ENCODE data around the gene NFASC. TPM values are rescaled to one million over a fixed set of nuclear protein-coding genes. Genes with fewer than 3 reads are reported as not detected.

Gene NFASC
- total and polyA plus RNA-seq, 2 donors from 2014 or later: 23.2 to 29.9 TPM

- intact Hi-C loops (cut with DNase I): no loop called here
- H3K4me1 ChIP-seq (ENCODE audit: control insufficient read depth in 2 of 3, insufficient read depth in 2 of 3, low read depth in 1 of 3, low read length in 3 of 3): peaks cover 0 to 13% (median 3%) of the 10 kb centered on the region in 3 donors
- H3K36me3 ChIP-seq (ENCODE audit: control insufficient read depth in 2 of 3, insufficient read depth in 3 of 3, low read length in 3 of 3): no peaks in the 10 kb centered on the region
- H3K27me3 ChIP-seq (ENCODE audit: control insufficient read depth, insufficient read depth, low read length): no peaks in the 10 kb centered on the region
- DNase-seq (peak in 1 of 5 donors; percentile 19), FAIRE-seq (no peak)
- no peaks in the 10 kb centered on the region for H3K9me3 ChIP-seq (ENCODE audit: control insufficient read depth in 2 of 3, insufficient read depth in 1 of 3, low read length in 3 of 3)
- TF ChIP-seq CTCF (IDR thresholded peaks at IDR 0.05; ENCODE audit: borderline replicate concordance, extremely low read depth, insufficient read depth): no peak
- peak overlapping the region; percentile 9 to 29 for H3K27ac ChIP-seq (ENCODE audit: low read depth in 2 of 2, low read length in 2 of 2)
- H3K4me3 ChIP-seq (ENCODE audit: low read length in 3 of 3): no peak overlapping the region
- no peak overlapping the region for H3K9ac ChIP-seq (ENCODE audit: low read length in 3 of 3)
Observed at GRCh38 chr1:204868340-204868700, 2.3 kb upstream of the NFASC start.

GRCh38 chr1:204869097-204869496 lies 1.6 kb upstream of the NFASC start:
- H3K4me1 ChIP-seq (ENCODE audit: control insufficient read depth in 2 of 3, insufficient read depth in 2 of 3, low read depth in 1 of 3, low read length in 3 of 3): peaks cover 0 to 16% (median 3%) of the 10 kb centered on the region in 3 donors
- intact Hi-C loops (cut with DNase I): no loop called here
- H3K27me3 ChIP-seq (ENCODE audit: control insufficient read depth, insufficient read depth, low read length): no peaks in the 10 kb centered on the region
- H3K27ac ChIP-seq (ENCODE audit: low read depth in 2 of 2, low read length in 2 of 2): no peak overlapping the region
- FAIRE-seq (no peak), DNase-seq (peak in 1 of 5 donors; percentile 9)
- H3K4me3 ChIP-seq (ENCODE audit: low read length in 3 of 3): no peak overlapping the region
- TF ChIP-seq CTCF (IDR thresholded peaks at IDR 0.05; ENCODE audit: borderline replicate concordance, extremely low read depth, insufficient read depth): no peak
- H3K36me3 ChIP-seq (ENCODE audit: control insufficient read depth in 2 of 3, insufficient read depth in 3 of 3, low read length in 3 of 3): no peaks in the 10 kb centered on the region
- no peaks in the 10 kb centered on the region for H3K9me3 ChIP-seq (ENCODE audit: control insufficient read depth in 2 of 3, insufficient read depth in 1 of 3, low read length in 3 of 3)
- H3K9ac ChIP-seq (ENCODE audit: low read length in 3 of 3): no peak overlapping the region

- no peaks in the 10 kb centered on the region for H3K27me3 ChIP-seq (ENCODE audit: control insufficient read depth, insufficient read depth, low read length)
- intact Hi-C loops (cut with DNase I): no loop called here
- no peaks in the 10 kb centered on the region for H3K9me3 ChIP-seq (ENCODE audit: control insufficient read depth in 2 of 3, insufficient read depth in 1 of 3, low read length in 3 of 3)
- H3K4me3 ChIP-seq (ENCODE audit: low read length in 3 of 3): peak overlapping the region in 2 of 3 donors; percentile 5 to 22
- no peaks in the 10 kb centered on the region for H3K36me3 ChIP-seq (ENCODE audit: control insufficient read depth in 2 of 3, insufficient read depth in 3 of 3, low read length in 3 of 3)
- DNase-seq: no peak
- no peak overlapping the region for H3K9ac ChIP-seq (ENCODE audit: low read length in 3 of 3)
- peak overlapping the region; percentile 19 to 61 for H3K27ac ChIP-seq (ENCODE audit: low read depth in 2 of 2, low read length in 2 of 2)
- peaks cover 0 to 16% (median 3%) of the 10 kb centered on the region in 3 donors for H3K4me1 ChIP-seq (ENCODE audit: control insufficient read depth in 2 of 3, insufficient read depth in 2 of 3, low read depth in 1 of 3, low read length in 3 of 3)
- no peak for TF ChIP-seq CTCF (IDR thresholded peaks at IDR 0.05; ENCODE audit: borderline replicate concordance, extremely low read depth, insufficient read depth)
- no peak for FAIRE-seq
Observed at GRCh38 chr1:204871405-204872037, 859 bp downstream of the NFASC start.

All from kidney (tissue), 14 donors.